Suppressor macrophage treated with lipopolysaccharide for 4 hours (primary cell): Measurements from ENCODE around the gene KRTAP6-2.

Source experiments
- DNase-seq: peaks from one replicate; pipeline ENCODE4 v3.0.0-alpha.2; 2020

KRTAP6-2 gene

GRCh38 chr21:30598802-30599201 lies at the start of gene KRTAP6-2:
Gene KRTAP6-2 (minus strand): TSS chr21:30598902. CDS start chr21:30598874, 28 bp downstream.
- no peak for DNase-seq

- DNase-seq, result no peak
Observed at GRCh38 chr21:30646904-30647414, 48.3 kb upstream of the KRTAP6-2 start.

GRCh38 chr21:30642564-30642963 lies 43.9 kb upstream of the KRTAP6-2 start, which contains the start of gene KRTAP20-3:
Gene KRTAP20-3 (plus strand): TSS chr21:30642864.
- DNase-seq, result no peak

GRCh38 chr21:30638686-30639085 lies 40.0 kb upstream of the KRTAP6-2 start:
- DNase-seq, result no peak

GRCh38 chr21:30634906-30635305 lies 36.2 kb upstream of the KRTAP6-2 start, which contains the start of gene KRTAP20-2:
Gene KRTAP20-2 (plus strand): TSS chr21:30635206. CDS start chr21:30635264, 58 bp downstream.
- DNase-seq, result no peak

GRCh38 chr21:30629200-30629599 lies 30.5 kb upstream of the KRTAP6-2 start:
- DNase-seq, result no peak

- DNase-seq, result no peak
Observed at GRCh38 chr21:30628109-30628508, 29.4 kb upstream of the KRTAP6-2 start.

- no peak for DNase-seq
Observed at GRCh38 chr21:30625449-30626165, 26.9 kb upstream of the KRTAP6-2 start.

- DNase-seq, result no peak
Observed at GRCh38 chr21:30623362-30623761, 24.7 kb upstream of the KRTAP6-2 start.

- no peak for DNase-seq
Observed at GRCh38 chr21:30620522-30620921, 21.8 kb upstream of the KRTAP6-2 start, which contains the start of gene KRTAP20-4. Gene KRTAP20-4 (plus strand): TSS chr21:30620627.

- no peak for DNase-seq
Observed at GRCh38 chr21:30620080-30620479, 21.4 kb upstream of the KRTAP6-2 start.

GRCh38 chr21:30616125-30616524 lies 17.4 kb upstream of the KRTAP6-2 start, which contains the start of gene KRTAP20-1:
Gene KRTAP20-1 (plus strand): TSS chr21:30616425. CDS start chr21:30616455, 30 bp downstream.
- DNase-seq, result no peak

GRCh38 chr21:30615199-30615598 lies 16.5 kb upstream of the KRTAP6-2 start:
- no peak for DNase-seq

- DNase-seq, result no peak
Observed at GRCh38 chr21:30613836-30614235, 15.1 kb upstream of the KRTAP6-2 start, which contains the start of gene KRTAP6-1. Gene KRTAP6-1 (minus strand): TSS chr21:30613930. CDS start chr21:30613904, 26 bp downstream.

GRCh38 chr21:30612132-30612531 lies 13.4 kb upstream of the KRTAP6-2 start:
- DNase-seq, result no peak

GRCh38 chr21:30605968-30606367 lies 7.3 kb upstream of the KRTAP6-2 start:
- DNase-seq, result no peak

- no peak for DNase-seq
Observed at GRCh38 chr21:30600787-30601186, 2.1 kb upstream of the KRTAP6-2 start, which contains the start of gene KRTAP22-1. Gene KRTAP22-1 (plus strand): TSS chr21:30601087.

- no peak for DNase-seq
Observed at GRCh38 chr21:30592140-30592539, 6.6 kb downstream of the KRTAP6-2 start, which contains the start of gene KRTAP6-3. Gene KRTAP6-3 (plus strand): TSS chr21:30592440. CDS start chr21:30592446, 6 bp downstream.

- DNase-seq, result no peak
Observed at GRCh38 chr21:30590297-30590696, 8.4 kb downstream of the KRTAP6-2 start, which contains the start of gene KRTAP22-2. Gene KRTAP22-2 (minus strand): TSS chr21:30590397.

- DNase-seq, result no peak
Observed at GRCh38 chr21:30582870-30583269, 15.8 kb downstream of the KRTAP6-2 start.

GRCh38 chr21:30580132-30580531 lies 18.6 kb downstream of the KRTAP6-2 start:
- DNase-seq, result no peak

- no peak for DNase-seq
Observed at GRCh38 chr21:30579346-30579745, 19.4 kb downstream of the KRTAP6-2 start.

GRCh38 chr21:30577766-30578165 lies 20.9 kb downstream of the KRTAP6-2 start:
- no peak for DNase-seq

GRCh38 chr21:30567617-30568016 lies 31.1 kb downstream of the KRTAP6-2 start:
- DNase-seq, result no peak
